ENCODE measurements around the gene METTL9.
"Not testable (repeated sequence)": the region's sequence is repeated elsewhere in the genome, so short reads cannot be mapped to it uniquely, and the experiment has no call there.

- TF ChIP-seq CTCF (conservative IDR thresholded peaks at IDR 0.05; ENCODE audit: low read depth in 2 of 2); POLR2AphosphoS5 (IDR thresholded peaks at IDR 0.05; ENCODE audit: low read depth); JUNB (IDR thresholded peaks at IDR 0.05; ENCODE audit: unreplicated experiment); EZH2 (IDR thresholded peaks at IDR 0.05; ENCODE audit: low read depth, unreplicated experiment); REST (IDR thresholded peaks at IDR 0.05; ENCODE audit: unreplicated experiment); STAT1 (IDR thresholded peaks at IDR 0.05; ENCODE audit: unreplicated experiment); EZH2phosphoT487 (IDR thresholded peaks at IDR 0.05; ENCODE audit: unreplicated experiment); CREB1 (CRISPR knock-in tag; IDR thresholded peaks at IDR 0.05; ENCODE audit: low read depth); ETS1 (IDR thresholded peaks at IDR 0.05); NANOG (IDR thresholded peaks at IDR 0.05; ENCODE audit: borderline replicate concordance); ZNF331 (CRISPR knock-in tag; IDR thresholded peaks at IDR 0.05; ENCODE audit: low read depth): not testable (repeated sequence)
Observed at GRCh38 chr16:21580131-21580530, 19.2 kb upstream of the METTL9 start.

All from GM23338 (cell line).